Thymus (tissue), 11 donors: Measurements from ENCODE around the gene ARL14. TPM values are rescaled to one million over a fixed set of nuclear protein-coding genes. Genes with fewer than 3 reads are reported as not detected.

Experiments
- DNase-seq, 9 donors: peaks; one replicate each; pipeline ENCODE4 v3.0.0-alpha.2; 2013; ENCODE audit warnings: low spot score in 9 of 9, low read depth in 6 of 9, missing footprints in 1 of 9
- H3K27ac ChIP-seq, 2 donors: one replicate each; pipeline ENCODE4 v1.5.1; 2013; ENCODE audit warnings: control low read depth in 1 of 2, low read depth in 1 of 2, low read length in 1 of 2, mild to moderate bottlenecking in 1 of 2, moderate library complexity in 1 of 2
- H3K27me3 ChIP-seq, 2 donors: one replicate each; pipeline ENCODE4 v1.5.1; 2013; ENCODE audit warnings: low read length in 1 of 2; ENCODE audit not compliant: control insufficient read depth in 2 of 2, insufficient read depth in 1 of 2
- H3K36me3 ChIP-seq, 2 donors: one replicate each; pipeline ENCODE4 v1.5.1; 2013; ENCODE audit warnings: low read length in 1 of 2, mild to moderate bottlenecking in 1 of 2, moderate library complexity in 1 of 2; ENCODE audit not compliant: control insufficient read depth in 2 of 2, insufficient read depth in 2 of 2
- H3K4me1 ChIP-seq, 2 donors: one replicate each; pipeline ENCODE4 v1.5.1; 2013; ENCODE audit warnings: low read length in 2 of 2; ENCODE audit not compliant: control insufficient read depth in 2 of 2, insufficient read depth in 2 of 2
- H3K4me3 ChIP-seq, 2 donors: one replicate each; pipeline ENCODE4 v1.5.1; 2013; ENCODE audit warnings: low read length in 2 of 2, control low read depth in 1 of 2, mild to moderate bottlenecking in 1 of 2
- H3K9me3 ChIP-seq, 2 donors: one replicate each; pipeline ENCODE4 v1.5.1; 2013; ENCODE audit warnings: low read length in 1 of 2, mild to moderate bottlenecking in 1 of 2; ENCODE audit not compliant: control insufficient read depth in 2 of 2, insufficient read depth in 1 of 2
- WGBS: extraction: QIAGEN DNeasy Blood & Tissue Kit; methylation state at CpG from one replicate; pipeline ENCODE4 v1.1.7; 2013; 5-methylcytosine and 5-hydroxymethylcytosine counted together
- polyA plus RNA-seq: library from polyadenylated mRNA; stranded (reverse); fragments of 200-250 nt; gene quantifications from one replicate; pipeline ENCODE4 v1.2.3, GENCODE V29; 2013
- total RNA-seq: library from RNA; stranded (reverse); fragments of 120-200 nt; gene quantifications from one replicate; pipeline ENCODE4 v1.2.4, GENCODE V29; 2013
- donor health status: healthy.

ARL14 gene
- total and polyA plus RNA-seq, 2 donors = 1.1 to 4.8 TPM

GRCh38 chr3:160668454-160668853 is 8.5 kb upstream of the ARL14 start:
- Histone ChIP-seq H3K27ac (no peak overlapping the region), H3K4me1 (peaks cover 3 to 9% of the 10 kb centered on the region in 2 donors), H3K4me3 (no peak overlapping the region), H3K27me3 (no peaks in the 10 kb centered on the region), H3K36me3 (no peaks in the 10 kb centered on the region), H3K9me3 (no peaks in the 10 kb centered on the region)
- DNase-seq = no peak

- Histone ChIP-seq H3K36me3 (no peaks in the 10 kb centered on the region), H3K27me3 (no peaks in the 10 kb centered on the region), H3K4me3 (no peak overlapping the region), H3K9me3 (no peaks in the 10 kb centered on the region), H3K27ac (no peak overlapping the region), H3K4me1 (peaks cover 0 to 2% of the 10 kb centered on the region in 2 donors)
- no peak for DNase-seq
- 88% methylated on average over 6 of the region's 6 CpGs for WGBS
Observed at GRCh38 chr3:160671231-160671630, 5.7 kb upstream of the ARL14 start.

- WGBS = 95% methylated on average over 2 of the region's 2 CpGs
- H3K27ac ChIP-seq = no peak overlapping the region
- DNase-seq = no peak
Observed at GRCh38 chr3:160671995-160672394, 5.0 kb upstream of the ARL14 start.

GRCh38 chr3:160673188-160673587 is 3.8 kb upstream of the ARL14 start:
- WGBS = 99% methylated on average over 1 of the region's 1 CpG
- H3K27ac ChIP-seq = no peak overlapping the region

More at GRCh38 chr3:160671995-160672394, 5.0 kb upstream of the ARL14 start:
- no peaks in the 10 kb centered on the region for H3K27me3 ChIP-seq
- no peaks in the 10 kb centered on the region for H3K9me3 ChIP-seq
- no peaks in the 10 kb centered on the region for H3K36me3 ChIP-seq
- no peak overlapping the region for H3K4me3 ChIP-seq
- no peaks in the 10 kb centered on the region for H3K4me1 ChIP-seq

GRCh38 chr3:160675566-160676124 is 1.3 kb upstream of the ARL14 start:
- H3K27ac ChIP-seq = no peak overlapping the region
- no peaks in the 10 kb centered on the region for H3K27me3 ChIP-seq
- no peaks in the 10 kb centered on the region for H3K9me3 ChIP-seq
- no peaks in the 10 kb centered on the region for H3K4me1 ChIP-seq
- no peak overlapping the region for H3K4me3 ChIP-seq
- no peak for DNase-seq
- H3K36me3 ChIP-seq = no peaks in the 10 kb centered on the region

More at GRCh38 chr3:160673188-160673587, 3.8 kb upstream of the ARL14 start:
- DNase-seq = no peak
- H3K4me3 ChIP-seq = no peak overlapping the region
- no peaks in the 10 kb centered on the region for H3K9me3 ChIP-seq
- H3K36me3 ChIP-seq = no peaks in the 10 kb centered on the region
- H3K4me1 ChIP-seq = no peaks in the 10 kb centered on the region
- no peaks in the 10 kb centered on the region for H3K27me3 ChIP-seq

GRCh38 chr3:160677459-160677881 is 510 bp downstream of the ARL14 start:
- 96% methylated on average over 4 of the region's 4 CpGs for WGBS
- Histone ChIP-seq H3K4me3 (no peak overlapping the region), H3K4me1 (no peaks in the 10 kb centered on the region), H3K36me3 (no peaks in the 10 kb centered on the region), H3K27ac (no peak overlapping the region), H3K9me3 (no peaks in the 10 kb centered on the region), H3K27me3 (no peaks in the 10 kb centered on the region)
- DNase-seq = no peak

- WGBS = 78% methylated on average over 5 of the region's 5 CpGs
- H3K27ac ChIP-seq = no peak overlapping the region
- no peak overlapping the region for H3K4me3 ChIP-seq
- H3K9me3 ChIP-seq = no peaks in the 10 kb centered on the region
- H3K36me3 ChIP-seq = no peaks in the 10 kb centered on the region
- DNase-seq = no peak
- no peaks in the 10 kb centered on the region for H3K27me3 ChIP-seq
- H3K4me1 ChIP-seq = no peaks in the 10 kb centered on the region
Observed at GRCh38 chr3:160678292-160678842, 1.4 kb downstream of the ARL14 start.

GRCh38 chr3:160684368-160684740 is 7.4 kb downstream of the ARL14 start:
- 98% methylated on average over 2 of the region's 2 CpGs for WGBS
- no peak for DNase-seq
- Histone ChIP-seq H3K4me3 (no peak overlapping the region), H3K4me1 (no peaks in the 10 kb centered on the region), H3K27ac (no peak overlapping the region), H3K36me3 (no peaks in the 10 kb centered on the region), H3K9me3 (no peaks in the 10 kb centered on the region), H3K27me3 (no peaks in the 10 kb centered on the region)

- Histone ChIP-seq H3K9me3 (no peaks in the 10 kb centered on the region), H3K4me1 (no peaks in the 10 kb centered on the region), H3K27ac (no peak overlapping the region), H3K27me3 (no peaks in the 10 kb centered on the region), H3K4me3 (no peak overlapping the region), H3K36me3 (no peaks in the 10 kb centered on the region)
- 99% methylated on average over 1 of the region's 1 CpG for WGBS
- no peak for DNase-seq
Observed at GRCh38 chr3:160685144-160685766, 8.3 kb downstream of the ARL14 start.
